WTC11 (cell line): ENCODE measurements around the gene SLC7A10. TPM values are rescaled to one million over a fixed set of nuclear protein-coding genes. Genes with fewer than 3 reads are reported as not detected.

ENCODE experiments used
- ATAC-seq: fragments of 200-7000 bp; cut with Tn5 transposase; 2 replicates; pipeline ENCODE4 v1.10.0; 2021; ENCODE audit warnings: mild to moderate bottlenecking, moderate library complexity
- CTCF ChIA-PET: fragments of 300-600 bp; sonication (Branson Sonifier 250); formaldehyde crosslinking; loops from one replicate; lab custom pipeline; 2021; ENCODE audit warnings: antibody characterized with exemption; lab: Charles Lee
- POLR2A ChIA-PET: fragments of 350-600 bp; sonication (Branson Sonifier 250); formaldehyde crosslinking; loops from one replicate; lab custom pipeline; 2021; ENCODE audit warnings: antibody characterized with exemption; lab: Charles Lee
- DNase-seq: peaks from one replicate; pipeline ENCODE4 v3.0.0; 2021; ENCODE audit warnings: low spot score
- H3K27ac Mint-ChIP-seq: 2 replicates; pipeline ENCODE4 v1.8.0; 2021; ENCODE audit warnings: mixed read lengths
- H3K27me3 Mint-ChIP-seq: 2 replicates; pipeline ENCODE4 v1.8.0; 2021; ENCODE audit warnings: low read depth, mild to moderate bottlenecking, moderate library complexity, mixed read lengths
- H3K36me3 Mint-ChIP-seq: 2 replicates; pipeline ENCODE4 v1.8.0; 2021; ENCODE audit warnings: mixed read lengths
- H3K4me1 Mint-ChIP-seq: 2 replicates; pipeline ENCODE4 v1.8.0; 2022; ENCODE audit warnings: mixed read lengths
- H3K4me3 Mint-ChIP-seq: 2 replicates; pipeline ENCODE4 v1.8.0; 2021; ENCODE audit warnings: mild to moderate bottlenecking, moderate library complexity, mixed read lengths
- H3K9me3 Mint-ChIP-seq: 2 replicates; pipeline ENCODE4 v1.8.0; 2021; ENCODE audit warnings: mixed read lengths
- ATF1 ChIP-seq: sonication (generic); formaldehyde crosslinking; IDR thresholded peaks from 2 replicates; pipeline ENCODE4 v1.8.1; 2023; ENCODE audit warnings: mild to moderate bottlenecking, moderate library complexity, missing genetic modification reagents
- CTCF ChIP-seq: fragments of 200-600 bp; IDR thresholded peaks from 2 replicates; pipeline ENCODE4 v1.8.0; 2022; ENCODE audit warnings: antibody characterized with exemption
- ELF4 ChIP-seq: sonication (generic); formaldehyde crosslinking; IDR thresholded peaks from 2 replicates; pipeline ENCODE4 v1.8.1; 2022; ENCODE audit warnings: low read depth, mild to moderate bottlenecking, moderate library complexity, missing genetic modification reagents
- ERG ChIP-seq: fragments of 250-450 bp; sonication (Bioruptor Pico); IDR thresholded peaks from 2 replicates; pipeline ENCODE4 v1.8.0; 2021; ENCODE audit warnings: mild to moderate bottlenecking
- IRF2 ChIP-seq: sonication (generic); formaldehyde crosslinking; IDR thresholded peaks from 2 replicates; pipeline ENCODE4 v1.8.0; 2022; ENCODE audit warnings: low read depth, missing genetic modification reagents, borderline replicate concordance
- JUN ChIP-seq: sonication (generic); formaldehyde crosslinking; IDR thresholded peaks from 2 replicates; pipeline ENCODE4 v1.8.0; 2023; ENCODE audit warnings: mild to moderate bottlenecking, missing genetic modification reagents
- KAT7 ChIP-seq: sonication (generic); formaldehyde crosslinking; IDR thresholded peaks from 2 replicates; pipeline ENCODE4 v1.8.1; 2023; ENCODE audit warnings: missing genetic modification reagents, mild to moderate bottlenecking, borderline replicate concordance
- NFE2L1 ChIP-seq: sonication (generic); formaldehyde crosslinking; IDR thresholded peaks from 2 replicates; pipeline ENCODE4 v1.8.1; 2023; ENCODE audit warnings: missing genetic modification reagents
- NFYB ChIP-seq: sonication (generic); formaldehyde crosslinking; conservative IDR thresholded peaks from 2 replicates; pipeline ENCODE4 v1.8.0; 2022; ENCODE audit warnings: low read depth, missing genetic modification reagents
- PREB ChIP-seq: sonication (generic); formaldehyde crosslinking; IDR thresholded peaks from 2 replicates; pipeline ENCODE4 v1.8.1; 2022; ENCODE audit warnings: mild to moderate bottlenecking, missing genetic modification reagents, moderate library complexity, borderline replicate concordance
- PRRX2 ChIP-seq: fragments of 250-450 bp; sonication (Bioruptor Pico); IDR thresholded peaks from 2 replicates; pipeline ENCODE4 v1.8.0; 2021; ENCODE audit warnings: mild to moderate bottlenecking
- SOX15 ChIP-seq: fragments of 250-450 bp; sonication (Bioruptor Pico); IDR thresholded peaks from 2 replicates; pipeline ENCODE4 v1.9.0; 2021; ENCODE audit warnings: mild to moderate bottlenecking
- TP53 ChIP-seq: sonication (generic); formaldehyde crosslinking; IDR thresholded peaks from 2 replicates; pipeline ENCODE4 v1.8.1; 2023; ENCODE audit warnings: mild to moderate bottlenecking, missing genetic modification reagents
- USF1 ChIP-seq: sonication (generic); formaldehyde crosslinking; IDR thresholded peaks from 2 replicates; pipeline ENCODE4 v1.8.0; 2022; ENCODE audit warnings: mild to moderate bottlenecking, missing genetic modification reagents
- ZBTB43 ChIP-seq: sonication (generic); formaldehyde crosslinking; IDR thresholded peaks from 2 replicates; pipeline ENCODE4 v1.8.1; 2023; ENCODE audit warnings: mild to moderate bottlenecking, missing genetic modification reagents
- ZNF121 ChIP-seq: sonication (generic); formaldehyde crosslinking; IDR thresholded peaks from 2 replicates; pipeline ENCODE4 v1.8.0; 2023; ENCODE audit warnings: missing genetic modification reagents
- ZNF138 ChIP-seq: sonication (generic); formaldehyde crosslinking; conservative IDR thresholded peaks from 2 replicates; pipeline ENCODE4 v1.8.1; 2022; ENCODE audit warnings: mild to moderate bottlenecking, moderate library complexity, missing genetic modification reagents
- ZNF219 ChIP-seq: sonication (generic); formaldehyde crosslinking; IDR thresholded peaks from 2 replicates; pipeline ENCODE4 v1.8.0; 2023; ENCODE audit warnings: missing genetic modification reagents, mild to moderate bottlenecking, borderline replicate concordance
- total RNA-seq: library from RNA; stranded (reverse); gene quantifications from 3 replicates; pipeline ENCODE4 v1.2.3, GENCODE V29; 2021
- TF ChIP-seq, protein P1 (sequence below): sonication (generic); formaldehyde crosslinking; IDR thresholded peaks from 2 replicates; pipeline ENCODE4 v1.8.0; 2022; ENCODE audit warnings: mild to moderate bottlenecking, missing genetic modification reagents
- TF ChIP-seq, protein P2 (sequence below): sonication (generic); formaldehyde crosslinking; IDR thresholded peaks from 2 replicates; pipeline ENCODE4 v1.8.1; 2022; ENCODE audit warnings: missing genetic modification reagents, borderline replicate concordance
- TF ChIP-seq, protein P3 (sequence below): sonication (generic); formaldehyde crosslinking; IDR thresholded peaks from 2 replicates; pipeline ENCODE4 v1.8.1; 2023; ENCODE audit warnings: mild to moderate bottlenecking, missing genetic modification reagents, moderate library complexity

Gene SLC7A10
- total RNA-seq, 1 experiment from 2014 or later, result 4.2 TPM

DNA sequence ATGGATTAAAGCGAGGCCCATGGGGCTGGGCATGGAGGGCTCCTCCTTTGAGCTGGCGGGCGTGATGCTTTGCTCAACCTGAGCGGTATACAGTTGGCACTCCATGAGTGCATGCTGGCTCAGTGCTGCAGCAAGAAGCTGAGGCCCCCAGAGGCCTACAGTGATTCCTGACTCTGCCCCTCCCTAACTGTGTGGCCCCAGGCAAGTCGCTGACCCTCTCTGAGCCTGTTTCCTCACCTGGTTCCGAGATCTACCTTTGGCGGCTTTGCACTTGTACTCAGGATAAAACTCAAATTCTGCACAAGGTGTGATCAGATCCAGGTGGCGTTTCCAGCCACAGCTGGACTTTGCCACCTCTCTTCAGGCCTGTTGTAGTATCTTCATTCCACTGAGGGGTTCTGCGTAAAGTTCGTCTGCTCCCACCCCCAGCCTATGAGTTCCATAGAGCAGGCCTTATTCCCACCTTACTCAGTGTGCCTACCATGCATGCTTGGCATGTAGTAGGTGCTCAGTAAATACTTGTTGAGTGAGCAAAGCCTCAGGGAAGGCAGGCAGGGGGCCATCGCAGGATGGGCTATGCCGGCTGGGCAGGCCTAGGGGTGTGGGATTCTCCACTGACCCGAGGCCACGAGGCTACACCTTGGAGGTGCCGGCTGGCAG is 23.6 kb downstream of the SLC7A10 start:
- ATAC-seq (no peak), DNase-seq (no peak)
- no peaks in the 10 kb centered on the region; the same call in 1 of the 2 replicates for H3K27me3 Mint-ChIP-seq
- H3K36me3 Mint-ChIP-seq, result peaks cover 15% of the 10 kb centered on the region
- H3K4me3 Mint-ChIP-seq, result no peak overlapping the region
- no peak for TF ChIP-seq ELF4 (CRISPR knock-in tag)
- TF ChIP-seq, protein P1, sequence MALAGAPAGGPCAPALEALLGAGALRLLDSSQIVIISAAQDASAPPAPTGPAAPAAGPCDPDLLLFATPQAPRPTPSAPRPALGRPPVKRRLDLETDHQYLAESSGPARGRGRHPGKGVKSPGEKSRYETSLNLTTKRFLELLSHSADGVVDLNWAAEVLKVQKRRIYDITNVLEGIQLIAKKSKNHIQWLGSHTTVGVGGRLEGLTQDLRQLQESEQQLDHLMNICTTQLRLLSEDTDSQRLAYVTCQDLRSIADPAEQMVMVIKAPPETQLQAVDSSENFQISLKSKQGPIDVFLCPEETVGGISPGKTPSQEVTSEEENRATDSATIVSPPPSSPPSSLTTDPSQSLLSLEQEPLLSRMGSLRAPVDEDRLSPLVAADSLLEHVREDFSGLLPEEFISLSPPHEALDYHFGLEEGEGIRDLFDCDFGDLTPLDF, result no peak
- TF ChIP-seq IRF2 (CRISPR knock-in tag), result no peak
- no peak for TF ChIP-seq ZNF121 (CRISPR knock-in tag)
- TF ChIP-seq ZBTB43 (CRISPR knock-in tag), result no peak
- TF ChIP-seq KAT7 (CRISPR knock-in tag), result no peak
- TF ChIP-seq PRRX2 (CRISPR knock-in tag), result no peak
- TF ChIP-seq, protein P2, sequence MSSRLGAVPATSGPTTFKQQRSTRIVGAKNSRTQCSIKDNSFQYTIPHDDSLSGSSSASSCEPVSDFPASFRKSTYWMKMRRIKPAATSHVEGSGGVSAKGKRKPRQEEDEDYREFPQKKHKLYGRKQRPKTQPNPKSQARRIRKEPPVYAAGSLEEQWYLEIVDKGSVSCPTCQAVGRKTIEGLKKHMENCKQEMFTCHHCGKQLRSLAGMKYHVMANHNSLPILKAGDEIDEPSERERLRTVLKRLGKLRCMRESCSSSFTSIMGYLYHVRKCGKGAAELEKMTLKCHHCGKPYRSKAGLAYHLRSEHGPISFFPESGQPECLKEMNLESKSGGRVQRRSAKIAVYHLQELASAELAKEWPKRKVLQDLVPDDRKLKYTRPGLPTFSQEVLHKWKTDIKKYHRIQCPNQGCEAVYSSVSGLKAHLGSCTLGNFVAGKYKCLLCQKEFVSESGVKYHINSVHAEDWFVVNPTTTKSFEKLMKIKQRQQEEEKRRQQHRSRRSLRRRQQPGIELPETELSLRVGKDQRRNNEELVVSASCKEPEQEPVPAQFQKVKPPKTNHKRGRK (CRISPR knock-in tag), result no peak
- no peak for TF ChIP-seq JUN (CRISPR knock-in tag)
- no peaks in the 10 kb centered on the region for H3K4me1 Mint-ChIP-seq
- H3K27ac Mint-ChIP-seq, result no peak overlapping the region
- 0 out of 2 replicates have a peak, but pooled peaks cover 4% of the 10 kb centered on the region for H3K9me3 Mint-ChIP-seq
- ChIA-PET POLR2A (no interaction called here), CTCF (interaction anchor here (1.9 kb wide), 1 partner anchor 18 kb away, joined by 5 read pairs; no protein-coding TSS in a partner anchor)

DNA sequence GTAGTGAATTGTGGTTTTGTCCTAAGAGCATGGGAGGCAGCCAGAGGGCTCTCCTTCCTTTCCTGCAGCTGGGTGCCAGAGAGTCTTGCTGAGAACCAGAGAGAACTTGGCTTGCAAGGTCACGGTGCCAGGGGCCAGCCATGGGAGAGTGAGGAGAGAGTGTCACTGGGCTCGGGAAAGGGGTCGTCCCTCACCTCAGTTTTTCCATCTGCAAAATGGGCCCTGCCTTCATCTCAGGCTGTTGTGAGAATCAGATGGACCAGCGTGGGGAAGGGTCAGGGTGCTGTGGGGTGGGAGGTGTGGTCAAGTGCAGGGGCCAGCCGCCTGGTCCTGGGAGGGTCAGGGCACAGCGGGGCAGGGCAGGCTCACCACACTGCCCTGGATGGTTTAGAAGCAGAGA is 24.2 kb downstream of the SLC7A10 start:
- ChIA-PET CTCF (interaction anchor here (1.9 kb wide), 1 partner anchor 17 kb away, joined by 5 read pairs; no protein-coding TSS in a partner anchor), POLR2A (no interaction called here)
- no peak for DNase-seq
- peaks cover 15% of the 10 kb centered on the region for H3K36me3 Mint-ChIP-seq
- no peak for ATAC-seq
- no peak overlapping the region for H3K4me3 Mint-ChIP-seq
- no peaks in the 10 kb centered on the region; the same call in 1 of the 2 replicates for H3K27me3 Mint-ChIP-seq
- 0 out of 2 replicates have a peak, but pooled peaks cover 4% of the 10 kb centered on the region for H3K9me3 Mint-ChIP-seq
- H3K4me1 Mint-ChIP-seq, result no peaks in the 10 kb centered on the region
- no peak overlapping the region for H3K27ac Mint-ChIP-seq
- TF ChIP-seq TP53 (CRISPR knock-in tag), result no peak
- no peak for TF ChIP-seq SOX15
- TF ChIP-seq NFE2L1, result no peak
- TF ChIP-seq CTCF, result no peak
- TF ChIP-seq, protein P3, sequence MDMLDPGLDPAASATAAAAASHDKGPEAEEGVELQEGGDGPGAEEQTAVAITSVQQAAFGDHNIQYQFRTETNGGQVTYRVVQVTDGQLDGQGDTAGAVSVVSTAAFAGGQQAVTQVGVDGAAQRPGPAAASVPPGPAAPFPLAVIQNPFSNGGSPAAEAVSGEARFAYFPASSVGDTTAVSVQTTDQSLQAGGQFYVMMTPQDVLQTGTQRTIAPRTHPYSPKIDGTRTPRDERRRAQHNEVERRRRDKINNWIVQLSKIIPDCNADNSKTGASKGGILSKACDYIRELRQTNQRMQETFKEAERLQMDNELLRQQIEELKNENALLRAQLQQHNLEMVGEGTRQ (CRISPR knock-in tag), result no peak
- no peak for TF ChIP-seq ZNF219
- no peak for TF ChIP-seq ATF1 (CRISPR knock-in tag)
- TF ChIP-seq USF1 (CRISPR knock-in tag), result no peak
- no peak for TF ChIP-seq NFYB (CRISPR knock-in tag)
- no peak for TF ChIP-seq IRF2 (CRISPR knock-in tag)
- TF ChIP-seq, protein P2 (CRISPR knock-in tag), result no peak
- no peak for TF ChIP-seq PREB (CRISPR knock-in tag)
- no peak for TF ChIP-seq KAT7 (CRISPR knock-in tag)
- no peak for TF ChIP-seq ERG (CRISPR knock-in tag)
- no peak for TF ChIP-seq ZNF138 (CRISPR knock-in tag)
